Superior temporal gyrus (tissue), 1 donor: Measurements from ENCODE around the gene TSPAN32.

Experiments
- DNase-seq: peaks from one replicate; pipeline ENCODE4 v3.0.0-alpha.2; 2016; ENCODE audit errors: extremely low spot score

TSPAN32 gene

DNA sequence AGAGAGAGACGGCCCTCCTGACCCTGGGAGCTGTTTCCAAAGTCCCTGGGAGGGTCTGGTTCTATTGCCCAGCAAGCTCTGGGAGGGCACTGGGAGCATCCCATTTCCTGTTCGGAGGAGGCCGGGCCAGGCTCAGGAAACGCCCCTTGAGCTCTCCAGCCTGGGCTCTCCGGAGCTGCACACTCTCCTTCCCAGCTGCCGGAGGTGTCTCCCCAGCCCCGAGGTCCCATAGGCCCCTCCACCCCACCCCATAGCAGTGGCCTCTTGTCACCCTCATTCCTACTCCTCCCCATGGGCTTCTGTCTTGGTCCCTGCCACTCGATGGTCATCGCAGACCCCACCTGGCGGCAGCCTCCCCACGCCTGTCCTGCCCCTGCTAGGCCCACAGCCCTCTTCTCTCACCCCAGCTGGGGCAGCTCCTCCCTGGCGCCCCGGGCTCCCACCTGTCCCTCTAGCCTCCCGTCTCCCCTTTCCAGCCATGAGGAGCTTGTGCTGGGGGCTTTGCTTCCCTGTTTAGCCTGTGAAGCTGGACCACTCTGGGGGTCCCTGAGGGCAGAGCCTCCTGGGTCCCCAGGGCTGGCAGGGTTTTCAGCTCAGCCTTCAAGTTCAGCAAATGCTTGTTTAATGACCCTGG lies 2.8 kb downstream of the TSPAN32 start:
- DNase-seq: no peak

DNA sequence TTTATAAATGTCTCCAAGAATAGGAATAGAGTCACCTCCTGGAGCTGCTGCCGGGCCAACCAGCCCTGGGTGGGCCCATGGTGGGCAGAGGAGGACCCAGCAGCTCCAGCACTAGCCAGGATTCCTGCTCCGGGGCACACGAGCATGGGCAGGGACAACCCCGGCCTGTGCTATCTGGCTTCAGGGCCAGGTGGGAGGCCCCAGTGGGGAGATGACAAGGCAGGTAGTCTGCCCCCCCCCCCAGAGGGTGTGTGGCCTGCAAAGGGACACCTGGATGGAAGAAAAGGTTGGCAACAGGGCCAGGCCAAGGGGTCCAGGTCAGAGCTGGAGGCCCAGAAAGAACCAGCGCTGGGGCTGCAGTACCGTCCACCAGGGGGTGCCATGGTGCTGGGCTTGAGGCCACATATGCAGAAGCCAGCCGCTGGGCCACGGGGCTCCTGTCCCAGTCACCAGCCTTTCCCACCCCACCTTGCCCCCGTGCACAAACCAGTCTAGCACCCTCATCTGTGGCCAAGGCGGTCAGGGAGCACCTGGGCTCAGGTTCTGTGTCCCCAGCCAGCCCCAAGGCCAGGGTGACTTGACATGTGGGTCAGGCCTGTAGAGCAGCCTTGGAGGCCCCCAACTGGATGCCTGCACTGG lies 3.4 kb downstream of the TSPAN32 start:
- DNase-seq: peak; percentile 80

DNA sequence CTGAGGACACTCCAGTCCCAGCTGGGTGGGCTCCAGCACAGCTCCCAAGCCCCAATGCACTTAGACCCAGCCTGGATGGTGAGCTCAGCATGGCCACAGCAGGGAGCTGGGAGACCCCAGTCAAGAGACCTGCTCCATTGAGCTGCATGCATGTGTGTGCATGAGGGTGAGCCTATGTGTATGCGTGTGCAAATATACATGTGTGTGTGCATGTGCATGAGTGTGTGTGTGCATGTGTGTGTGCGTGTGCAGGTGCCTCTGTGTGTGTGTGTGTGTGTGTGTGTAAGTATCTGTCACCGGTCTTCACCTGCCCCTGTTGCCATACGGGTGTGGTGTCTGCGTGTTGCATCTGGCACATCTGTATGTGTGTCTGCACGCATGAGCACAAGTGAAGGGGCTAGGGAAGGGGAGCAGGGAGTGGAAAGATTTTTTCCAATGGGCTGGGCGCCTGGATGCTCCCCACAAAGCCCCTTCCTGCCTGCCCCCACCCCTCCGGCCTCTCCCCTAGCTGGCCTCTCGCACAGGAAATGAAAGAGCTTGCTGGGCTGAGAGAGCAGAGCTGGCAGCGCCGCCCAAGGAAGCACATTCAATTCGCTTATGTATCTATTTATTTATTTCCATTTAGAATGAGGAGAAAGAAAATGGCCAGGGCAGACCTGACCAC lies 4.1 kb downstream of the TSPAN32 start:
- DNase-seq: no peak

DNA sequence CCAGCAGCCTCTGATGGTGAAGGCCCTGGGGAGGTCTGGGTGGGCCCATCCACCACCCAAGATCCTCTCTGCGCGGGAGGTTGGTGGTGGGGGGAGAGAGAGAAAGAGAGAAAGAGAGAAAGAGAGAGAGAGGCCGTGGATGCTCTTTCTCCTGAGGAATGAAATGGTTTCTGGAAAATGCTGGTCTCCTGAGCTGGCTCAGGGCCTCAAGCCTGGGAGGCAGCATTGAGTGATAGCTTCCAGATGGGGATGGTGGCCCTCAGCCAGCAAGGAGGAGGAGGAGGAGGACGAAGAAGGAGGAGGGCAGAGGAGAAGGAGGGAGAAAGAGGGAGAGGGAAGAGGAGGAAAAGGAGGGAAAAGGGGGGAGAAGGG lies 4.6 kb downstream of the TSPAN32 start:
- DNase-seq: no peak

DNA sequence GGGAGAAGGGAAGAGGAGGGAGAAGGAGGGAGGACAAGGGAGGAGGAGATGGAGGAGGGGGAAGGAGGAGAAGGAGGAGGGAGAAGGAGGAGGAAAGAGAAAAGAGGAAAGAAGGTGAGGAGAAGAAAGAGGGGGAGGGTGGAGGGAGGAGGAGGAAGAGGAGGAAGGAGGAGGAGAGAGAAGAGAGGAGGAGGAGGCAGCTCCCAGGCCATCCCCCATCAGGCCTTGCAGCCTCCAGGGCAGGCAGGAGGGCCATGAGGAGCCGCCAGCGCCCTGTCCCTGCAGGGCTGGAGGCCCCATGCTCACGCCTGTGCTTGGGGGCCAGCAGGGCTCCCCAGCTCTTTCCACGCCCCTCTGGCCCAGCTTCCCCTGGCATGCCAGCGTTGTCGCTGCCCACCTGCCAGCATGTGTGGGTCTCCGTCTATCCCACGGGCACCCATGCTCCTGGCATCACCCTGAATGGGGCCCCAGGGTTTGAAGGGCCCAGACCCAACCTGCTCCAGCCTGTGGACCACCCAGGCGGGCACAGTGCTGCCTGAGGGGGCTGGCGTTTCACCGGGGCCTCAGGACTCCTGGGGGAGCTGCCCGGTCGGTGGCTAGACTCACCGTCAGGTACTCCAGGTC lies 5.2 kb downstream of the TSPAN32 start:
- no peak for DNase-seq

DNA sequence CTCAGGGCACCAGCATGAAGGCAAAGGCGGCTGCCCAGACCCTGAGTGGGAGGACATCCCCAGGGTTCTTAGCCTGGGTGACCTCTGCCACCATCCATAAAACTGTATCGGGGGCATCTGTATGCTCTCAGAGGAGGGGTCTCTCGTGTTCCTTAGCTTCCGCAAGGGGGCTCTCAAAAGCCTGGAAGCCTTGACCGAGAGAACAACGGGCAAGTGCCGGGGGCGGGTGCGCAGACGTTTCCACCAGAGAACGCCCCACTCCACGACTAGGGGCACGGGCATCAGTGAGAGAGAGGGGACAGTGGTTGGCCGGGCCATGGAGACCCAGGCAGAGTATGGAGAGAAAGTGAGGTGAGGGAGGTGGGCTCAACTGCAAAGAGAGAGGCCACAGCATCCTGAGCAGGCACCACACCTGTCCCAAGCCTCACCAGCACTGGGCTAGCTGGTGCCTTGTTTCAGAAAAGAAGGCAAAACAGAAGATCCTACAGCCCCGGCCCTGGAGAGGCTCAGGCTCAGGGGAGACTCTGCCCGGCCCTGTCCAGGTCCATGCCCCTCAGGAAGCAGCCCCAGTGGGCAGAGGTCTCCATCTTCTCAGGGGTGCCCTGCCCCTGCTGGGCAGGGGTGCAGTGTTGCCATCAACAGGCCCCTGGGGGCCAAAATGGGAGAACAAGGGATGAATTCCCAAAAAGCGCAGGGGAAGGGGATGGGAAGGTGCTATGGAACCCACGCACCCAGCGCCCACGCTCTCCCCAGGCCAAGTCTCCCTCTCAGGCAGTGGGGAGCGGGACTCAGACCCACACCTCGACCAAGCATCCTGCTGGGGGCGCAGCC lies 5.9 kb downstream of the TSPAN32 start:
- DNase-seq: no peak

DNA sequence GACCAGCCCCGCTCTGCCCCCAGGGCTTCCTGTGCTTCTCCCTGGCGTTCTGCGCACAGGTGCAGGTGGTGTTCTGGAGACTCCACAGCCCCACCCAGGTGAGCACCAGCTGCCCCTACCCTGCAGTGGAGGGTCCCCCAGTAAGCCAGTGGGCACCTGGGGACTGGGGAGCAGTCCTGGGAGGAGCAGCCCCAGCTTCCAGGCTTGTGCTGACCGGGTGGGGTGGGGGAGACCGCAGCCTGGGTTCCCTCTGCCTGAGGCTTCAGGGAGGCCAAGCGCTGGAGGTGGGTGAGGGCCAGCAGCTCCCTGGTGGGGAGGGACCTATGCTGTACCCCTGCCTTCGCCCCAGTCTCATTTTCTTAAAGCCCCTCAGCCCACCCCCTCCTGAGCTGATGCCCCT lies 6.9 kb downstream of the TSPAN32 start:
- no peak for DNase-seq

DNA sequence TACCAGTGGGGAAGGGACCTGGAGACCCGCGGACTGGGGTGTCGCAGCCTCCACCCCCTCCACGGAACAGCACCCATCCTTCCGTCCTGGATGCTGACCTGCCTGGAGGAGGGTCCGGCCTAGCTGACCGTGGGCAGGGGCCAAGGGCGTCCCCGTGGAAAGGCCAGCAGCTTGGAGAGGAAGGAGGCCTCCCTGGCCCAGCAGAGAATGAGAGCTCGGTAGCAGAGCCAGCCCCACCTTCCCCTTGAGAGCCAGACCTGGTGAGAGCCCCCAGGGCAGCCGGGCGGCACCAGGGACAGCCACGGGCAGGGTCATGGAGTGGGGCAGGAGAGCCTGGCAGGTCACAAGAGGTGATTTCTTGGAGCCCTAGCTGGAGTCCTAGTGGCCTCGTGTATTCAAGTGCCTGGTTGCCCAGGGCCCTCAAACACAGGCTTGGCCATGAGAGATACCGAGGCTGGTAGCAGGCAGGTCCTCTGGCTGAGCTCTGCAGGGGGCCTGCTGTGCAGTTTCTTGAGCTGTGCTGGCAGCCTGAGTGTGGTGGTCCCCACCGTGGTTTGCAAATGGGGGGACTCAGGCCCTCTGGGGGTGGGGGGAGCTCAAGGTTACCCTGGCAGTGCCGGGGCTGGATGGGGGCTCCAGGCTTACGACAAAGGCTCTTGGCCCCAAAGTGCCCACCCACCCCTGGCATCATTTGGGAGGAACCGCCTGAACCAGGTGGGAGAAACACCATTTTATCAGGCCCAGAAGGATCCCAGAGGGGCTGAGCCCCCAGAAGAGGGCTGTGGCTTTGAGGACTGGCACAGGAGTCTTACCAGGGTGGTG lies 7.6 kb downstream of the TSPAN32 start:
- no peak for DNase-seq

DNA sequence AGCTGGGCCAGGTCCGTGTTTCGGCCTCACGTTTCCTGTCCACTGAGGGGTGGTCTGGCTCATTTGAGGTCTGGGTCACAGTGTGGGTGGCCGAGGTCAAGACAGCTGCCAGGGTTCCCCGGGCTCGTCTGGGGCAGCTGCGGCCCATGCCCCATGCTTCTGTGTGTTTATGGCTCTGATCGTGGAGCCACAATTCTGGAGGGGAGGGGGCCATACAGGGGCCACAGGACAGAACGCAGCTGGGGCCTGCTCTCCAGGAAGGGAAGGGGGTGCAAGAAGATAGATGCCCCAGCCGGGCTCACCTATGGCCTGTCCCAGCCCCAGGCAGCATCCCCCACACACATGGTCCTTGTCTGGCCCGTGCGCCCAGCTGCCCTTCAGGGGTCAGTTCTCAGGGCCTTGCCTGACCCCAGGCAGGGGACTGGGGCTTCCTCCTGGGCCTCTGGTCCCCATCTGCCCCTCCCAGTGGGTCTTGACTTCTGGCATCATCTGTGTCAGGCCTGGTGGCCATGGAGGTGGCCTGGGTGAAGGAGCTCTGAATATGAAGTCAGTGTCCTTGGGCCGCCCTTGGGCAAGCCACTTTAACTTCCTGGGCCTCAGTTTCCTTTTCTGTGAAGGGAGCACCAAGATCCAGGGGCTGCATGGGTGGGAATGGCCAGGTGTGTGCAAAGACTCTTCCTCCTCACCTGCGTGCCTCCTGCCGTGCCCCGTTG lies 8.4 kb downstream of the TSPAN32 start:
- no peak for DNase-seq

DNA sequence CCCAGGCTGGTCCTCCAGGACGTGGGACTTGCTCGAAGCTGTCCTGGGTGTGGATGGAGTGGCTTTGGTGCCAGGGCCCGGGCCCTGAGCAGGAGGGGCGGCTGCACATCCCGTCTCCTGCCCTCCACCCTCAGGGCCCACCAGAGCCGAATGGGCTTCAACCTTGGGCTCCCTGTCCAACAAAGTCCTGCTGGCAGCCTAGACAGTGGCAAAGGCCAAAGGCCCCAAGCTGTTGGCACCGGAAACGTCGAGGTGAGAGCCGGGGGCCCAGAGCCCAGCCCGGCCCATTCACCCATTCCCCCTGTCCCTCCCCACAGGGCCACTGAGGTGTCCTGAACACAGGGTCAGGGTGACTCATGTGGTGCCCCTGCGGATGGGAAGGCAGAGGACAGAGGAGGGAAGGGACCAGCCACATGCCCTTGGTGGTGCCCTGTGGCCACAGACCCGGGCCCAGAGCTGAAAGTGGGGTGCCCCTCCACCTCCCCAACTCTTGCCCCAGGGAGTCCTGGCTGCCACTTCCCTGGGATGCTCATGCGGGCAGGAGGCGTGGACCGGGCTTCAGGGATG lies 9.1 kb downstream of the TSPAN32 start:
- no peak for DNase-seq

DNA sequence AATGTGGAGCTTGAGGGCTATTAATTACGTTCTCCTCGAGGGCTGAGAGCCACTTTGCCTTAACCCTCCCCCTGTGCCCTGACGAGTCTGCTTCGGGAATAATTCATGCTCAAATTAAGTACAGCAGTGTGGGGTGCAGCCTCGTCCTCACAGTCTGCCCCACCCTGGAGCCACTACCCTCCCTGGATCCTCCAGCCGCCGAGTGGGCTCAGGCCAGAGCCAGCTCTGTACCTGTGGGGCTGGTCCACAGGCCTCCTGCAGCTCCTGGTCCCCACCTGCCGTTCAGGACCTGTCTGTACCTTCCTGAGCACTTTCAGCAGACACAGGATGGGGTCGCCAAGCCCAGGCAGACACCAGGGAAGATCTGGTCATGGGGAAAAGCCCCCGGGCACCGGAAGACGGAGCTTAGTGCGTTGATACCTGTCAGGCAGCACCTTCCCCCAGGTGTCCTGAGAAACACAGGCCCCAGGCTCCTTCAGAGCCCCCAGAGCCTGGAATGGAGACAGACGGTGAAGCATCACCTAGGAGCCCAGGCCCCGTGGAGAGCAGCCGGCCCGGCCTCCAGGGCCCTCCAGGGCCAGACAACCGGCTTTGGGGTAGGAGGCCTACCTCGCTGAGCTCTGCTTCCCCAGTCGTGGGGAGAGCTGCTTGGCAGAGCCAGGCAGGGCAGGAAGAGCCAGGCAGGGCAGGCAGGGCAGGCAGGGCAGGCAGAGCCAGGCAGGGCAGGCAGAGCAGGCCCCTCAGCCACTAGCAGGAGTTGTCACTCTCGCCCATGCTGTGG lies 9.7 kb downstream of the TSPAN32 start:
- DNase-seq: no peak

DNA sequence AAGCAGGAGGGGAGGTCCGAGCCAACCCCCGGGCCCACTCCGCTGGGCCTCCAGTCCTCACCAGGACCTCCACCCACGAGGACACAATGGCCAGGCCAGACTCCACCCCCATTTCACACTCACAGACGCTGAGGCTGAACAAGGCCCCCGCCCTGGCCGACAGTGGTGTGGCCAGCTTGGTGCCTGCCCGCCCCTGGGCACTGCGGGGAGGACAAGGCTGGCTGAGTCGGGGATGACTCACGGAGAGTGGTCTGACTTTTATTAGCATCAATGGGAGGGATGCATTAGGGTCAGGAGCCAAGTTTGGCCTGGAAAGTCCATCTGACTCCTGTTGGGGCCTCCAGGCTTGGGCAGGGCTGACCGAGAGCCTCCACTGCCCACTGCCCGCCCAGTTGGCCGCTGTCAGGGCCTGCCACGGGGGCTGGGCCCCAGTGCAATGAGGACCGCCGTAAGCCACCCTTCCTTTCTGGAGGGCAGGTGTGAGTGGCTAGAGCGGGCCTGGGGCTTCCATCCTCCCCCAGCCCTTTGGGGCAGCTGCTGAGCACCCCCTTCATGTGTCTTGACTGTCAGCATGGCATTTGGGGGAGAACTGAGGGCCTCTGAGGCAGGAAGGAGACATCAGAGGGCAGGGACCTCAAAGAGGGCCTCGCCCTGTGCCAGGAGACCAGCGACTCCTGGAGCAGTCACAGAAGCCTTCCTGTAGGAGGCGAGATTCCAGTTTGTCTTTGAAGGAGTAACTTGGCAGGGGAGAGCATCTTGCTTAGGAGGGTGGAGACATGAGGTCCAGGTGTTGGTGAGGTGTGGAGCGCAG lies 10.6 kb downstream of the TSPAN32 start:
- no peak for DNase-seq

DNA sequence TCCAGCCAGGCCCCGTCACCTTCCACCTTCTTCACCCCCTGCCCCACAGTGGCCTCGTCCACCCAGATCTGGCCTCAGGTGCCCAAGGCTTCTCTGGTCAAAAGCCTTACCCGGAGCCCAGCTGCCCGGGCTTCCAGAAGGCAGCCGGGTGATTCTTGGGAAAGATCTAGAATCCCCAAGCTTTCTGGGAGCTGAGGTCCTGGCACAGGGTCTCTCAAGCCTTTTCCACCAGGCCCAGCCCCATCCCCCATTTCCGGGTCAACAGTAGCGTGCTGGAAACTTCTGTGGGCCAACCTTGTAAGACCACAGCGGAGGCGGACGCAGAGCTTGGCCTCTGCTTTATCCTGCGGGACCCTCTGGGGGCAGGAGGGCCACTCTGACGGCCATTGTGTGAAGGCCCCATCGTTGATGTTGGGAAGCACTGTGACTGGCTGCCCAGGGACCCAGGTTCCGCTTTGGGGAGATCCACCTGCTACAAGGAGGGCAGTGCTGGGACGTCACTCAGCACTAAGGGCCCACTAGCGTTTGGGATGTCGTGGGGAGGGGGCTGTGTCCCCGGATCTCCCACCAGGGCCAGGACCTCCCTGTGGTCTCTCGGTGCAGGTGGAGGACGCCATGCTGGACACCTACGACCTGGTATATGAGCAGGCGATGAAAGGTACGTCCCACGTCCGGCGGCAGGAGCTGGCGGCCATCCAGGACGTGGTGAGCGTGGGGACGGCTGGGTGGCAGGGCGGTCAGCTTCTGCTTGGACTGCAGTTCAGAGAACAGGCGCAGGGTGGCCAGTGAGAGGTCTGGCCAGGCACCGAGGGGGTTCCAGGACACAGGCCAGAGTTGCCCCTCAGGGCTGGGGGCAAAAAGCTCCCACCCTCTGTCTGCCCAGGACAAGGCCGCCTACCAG lies 11.5 kb downstream of the TSPAN32 start:
- DNase-seq: no peak

DNA sequence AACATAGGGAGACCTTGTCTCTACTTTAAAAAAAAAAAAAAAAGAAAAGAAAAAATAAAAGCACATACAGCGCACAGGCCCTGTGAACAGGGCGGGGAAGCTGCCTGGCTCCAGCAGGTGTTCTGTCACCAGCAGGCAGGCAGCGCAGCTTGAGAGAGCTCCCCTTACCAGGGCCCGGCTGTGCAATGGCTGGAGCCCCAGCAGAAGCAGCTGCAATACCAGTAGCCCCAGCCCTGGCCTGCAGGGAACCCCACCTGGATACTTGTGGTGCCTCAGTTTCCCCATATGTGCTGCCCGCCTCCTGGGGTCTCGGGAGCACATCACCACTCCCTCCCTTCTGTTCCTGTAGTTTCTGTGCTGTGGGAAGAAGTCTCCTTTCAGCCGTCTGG lies 12.3 kb downstream of the TSPAN32 start:
- no peak for DNase-seq

DNA sequence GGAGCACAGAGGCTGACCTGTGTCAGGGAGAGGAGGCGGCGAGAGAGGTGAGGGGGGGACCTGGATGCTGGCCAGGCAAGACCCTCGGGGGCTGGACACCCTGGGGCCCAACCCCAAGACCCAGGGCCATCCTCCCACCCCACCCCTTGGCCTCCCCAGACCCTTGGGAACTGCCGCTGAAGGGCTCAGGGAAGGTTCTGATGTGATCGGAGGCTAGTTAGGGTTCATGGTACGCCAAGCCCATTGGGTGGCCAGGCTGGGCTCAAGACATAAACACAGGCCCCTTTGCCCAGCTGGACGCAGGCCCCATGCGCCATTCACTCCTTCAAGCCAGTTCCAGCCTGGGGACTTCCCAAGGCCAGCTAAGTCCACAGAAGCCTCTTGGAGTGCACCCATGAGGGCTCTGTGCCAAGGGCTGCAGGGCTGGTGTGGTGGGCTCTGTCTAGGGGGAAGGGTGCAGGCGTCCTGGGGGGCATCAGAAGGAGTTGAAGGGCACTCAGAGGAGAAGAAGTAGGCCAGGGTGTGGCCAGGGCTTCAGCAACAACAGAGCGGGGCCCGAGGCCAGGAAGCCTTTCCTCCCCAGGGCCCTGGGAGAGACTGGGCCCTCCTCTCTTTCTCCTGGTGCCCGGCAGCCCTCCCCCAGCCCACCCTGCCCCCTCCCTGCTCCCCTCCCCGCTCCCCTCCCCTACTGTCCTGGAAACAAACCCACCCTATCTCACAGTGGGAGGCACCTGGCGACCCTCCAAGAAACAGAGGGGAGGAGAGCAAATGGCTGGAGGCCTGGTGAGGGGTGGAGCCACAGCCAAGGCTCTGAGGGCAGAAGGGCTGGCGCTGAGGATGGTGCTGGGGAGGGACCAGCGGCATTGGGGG lies 12.9 kb downstream of the TSPAN32 start:
- DNase-seq: peak; percentile 27

DNA sequence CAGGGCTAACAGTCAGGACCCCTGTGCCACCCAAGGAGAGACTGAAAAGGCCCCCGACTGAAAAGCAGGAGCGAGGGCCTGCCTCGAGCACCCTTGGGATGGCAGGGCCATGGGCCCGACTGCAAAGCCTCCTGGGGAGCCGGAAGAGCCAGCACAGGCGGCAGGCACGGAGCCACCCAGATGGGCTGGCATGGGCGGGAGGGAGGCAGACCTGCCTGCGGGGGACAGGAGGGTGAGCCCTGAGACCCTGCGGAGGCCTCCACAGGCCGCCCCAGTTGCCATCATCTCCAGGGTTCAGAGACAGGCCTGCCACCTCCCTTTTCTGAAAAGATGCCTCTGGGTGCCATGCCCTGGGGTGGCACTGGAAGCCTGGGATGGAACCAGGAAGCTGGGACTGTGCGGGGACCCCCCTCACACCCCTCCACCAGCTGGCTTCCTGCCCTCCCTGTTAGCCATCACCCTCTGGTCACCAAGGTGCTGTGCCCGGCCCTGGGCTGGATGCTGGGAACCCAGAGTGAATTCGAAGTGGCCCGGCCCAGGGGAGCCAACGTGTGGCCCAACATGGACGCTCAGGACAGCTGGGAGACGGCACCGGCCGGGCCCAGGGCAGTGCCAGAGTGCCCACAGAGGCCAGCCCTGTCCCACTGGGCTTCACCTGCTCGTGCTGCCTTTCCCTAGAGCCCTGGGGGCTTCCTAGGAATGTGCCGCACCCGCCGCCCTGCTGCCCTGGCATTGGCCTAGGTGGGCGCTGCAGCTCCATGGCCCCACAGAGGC lies 13.8 kb downstream of the TSPAN32 start:
- no peak for DNase-seq
